Measurements from ENCODE around the gene TNFRSF1B.

TNFRSF1B gene

DNA sequence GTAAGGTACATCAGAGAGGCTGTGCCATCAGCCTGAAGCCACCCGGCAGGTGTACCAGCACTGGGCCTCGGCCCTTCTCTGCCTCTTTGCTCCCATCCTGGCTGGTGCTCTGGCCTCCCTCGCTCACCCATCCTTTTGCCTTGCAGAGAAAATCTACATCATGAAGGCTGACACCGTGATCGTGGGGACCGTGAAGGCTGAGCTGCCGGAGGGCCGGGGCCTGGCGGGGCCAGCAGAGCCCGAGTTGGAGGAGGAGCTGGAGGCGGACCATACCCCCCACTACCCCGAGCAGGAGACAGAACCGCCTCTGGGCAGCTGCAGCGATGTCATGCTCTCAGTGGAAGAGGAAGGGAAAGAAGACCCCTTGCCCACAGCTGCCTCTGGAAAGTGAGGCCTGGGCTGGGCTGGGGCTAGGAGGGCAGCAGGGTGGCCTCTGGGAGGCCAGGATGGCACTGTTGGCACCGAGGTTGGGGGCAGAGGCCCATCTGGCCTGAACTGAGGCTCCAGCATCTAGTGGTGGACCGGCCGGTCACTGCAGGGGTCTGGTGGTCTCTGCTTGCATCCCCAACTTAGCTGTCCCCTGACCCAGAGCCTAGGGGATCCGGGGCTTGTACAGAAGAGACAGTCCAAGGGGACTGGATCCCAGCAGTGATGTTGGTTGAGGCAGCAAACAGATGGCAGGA, 24.5 kb upstream of the TNFRSF1B start:
- DNase-seq, result no peak

DNA sequence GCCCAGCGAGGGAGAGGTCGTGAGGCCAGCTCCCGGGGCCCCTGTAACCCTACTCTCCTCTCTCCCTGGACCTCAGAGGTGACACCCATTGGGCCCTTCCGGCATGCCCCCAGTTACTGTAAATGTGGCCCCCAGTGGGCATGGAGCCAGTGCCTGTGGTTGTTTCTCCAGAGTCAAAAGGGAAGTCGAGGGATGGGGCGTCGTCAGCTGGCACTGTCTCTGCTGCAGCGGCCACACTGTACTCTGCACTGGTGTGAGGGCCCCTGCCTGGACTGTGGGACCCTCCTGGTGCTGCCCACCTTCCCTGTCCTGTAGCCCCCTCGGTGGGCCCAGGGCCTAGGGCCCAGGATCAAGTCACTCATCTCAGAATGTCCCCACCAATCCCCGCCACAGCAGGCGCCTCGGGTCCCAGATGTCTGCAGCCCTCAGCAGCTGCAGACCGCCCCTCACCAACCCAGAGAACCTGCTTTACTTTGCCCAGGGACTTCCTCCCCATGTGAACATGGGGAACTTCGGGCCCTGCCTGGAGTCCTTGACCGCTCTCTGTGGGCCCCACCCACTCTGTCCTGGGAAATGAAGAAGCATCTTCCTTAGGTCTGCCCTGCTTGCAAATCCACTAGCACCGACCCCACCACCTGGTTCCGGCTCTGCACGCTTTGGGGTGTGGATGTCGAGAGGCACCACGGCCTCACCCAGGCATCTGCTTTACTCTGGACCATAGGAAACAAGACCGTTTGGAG, 23.7 kb upstream of the TNFRSF1B start:
- DNase-seq, result no peak

DNA sequence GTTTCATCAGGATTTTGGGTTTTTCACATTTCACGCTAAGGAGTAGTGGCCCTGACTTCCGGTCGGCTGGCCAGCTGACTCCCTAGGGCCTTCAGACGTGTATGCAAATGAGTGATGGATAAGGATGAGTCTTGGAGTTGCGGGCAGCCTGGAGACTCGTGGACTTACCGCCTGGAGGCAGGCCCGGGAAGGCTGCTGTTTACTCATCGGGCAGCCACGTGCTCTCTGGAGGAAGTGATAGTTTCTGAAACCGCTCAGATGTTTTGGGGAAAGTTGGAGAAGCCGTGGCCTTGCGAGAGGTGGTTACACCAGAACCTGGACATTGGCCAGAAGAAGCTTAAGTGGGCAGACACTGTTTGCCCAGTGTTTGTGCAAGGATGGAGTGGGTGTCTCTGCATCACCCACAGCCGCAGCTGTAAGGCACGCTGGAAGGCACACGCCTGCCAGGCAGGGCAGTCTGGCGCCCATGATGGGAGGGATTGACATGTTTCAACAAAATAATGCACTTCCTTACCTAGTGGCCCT, 23.1 kb upstream of the TNFRSF1B start:
- DNase-seq, result peak in 1 of 2 experiments; percentile 40

DNA sequence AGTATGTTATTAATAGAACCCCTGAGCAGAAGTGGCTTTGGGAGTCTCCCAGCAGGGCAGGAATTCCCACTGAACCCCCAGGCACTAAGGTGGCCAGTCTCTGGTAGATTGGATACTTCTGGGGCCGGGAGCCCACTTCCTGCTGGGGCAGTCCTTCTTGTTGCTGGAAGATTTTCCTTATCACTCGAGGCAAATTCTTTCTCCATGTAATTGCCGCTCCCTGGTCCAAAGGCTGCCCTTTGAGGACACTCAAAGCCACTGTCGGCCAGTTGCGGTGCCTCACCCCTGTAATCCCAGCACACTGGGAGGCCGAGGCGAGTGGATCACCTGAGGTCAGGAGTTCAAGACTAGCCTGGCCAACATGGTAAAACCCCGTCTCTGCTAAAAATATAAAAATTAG, 22.6 kb upstream of the TNFRSF1B start:
- no peak for DNase-seq

DNA sequence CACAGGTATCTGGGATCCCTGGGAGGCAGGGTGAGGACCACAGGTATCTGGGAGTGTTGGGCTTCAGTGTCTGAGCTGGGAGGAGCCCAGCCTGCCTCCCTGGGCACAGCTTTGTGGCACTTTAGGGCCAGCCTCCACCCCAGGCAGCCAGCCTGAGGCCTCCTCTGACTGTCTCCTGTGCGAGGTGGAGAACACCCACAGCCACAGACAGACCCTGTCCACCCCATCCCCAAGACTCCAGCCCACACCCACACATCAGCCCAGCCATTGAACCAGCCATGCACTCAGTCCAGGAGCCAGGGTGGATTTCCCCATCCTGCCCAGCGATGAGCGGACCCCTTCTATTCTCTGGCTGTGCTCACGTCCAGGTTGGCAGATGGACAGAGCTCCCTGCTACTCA, 21.8 kb upstream of the TNFRSF1B start:
- no peak for DNase-seq

DNA sequence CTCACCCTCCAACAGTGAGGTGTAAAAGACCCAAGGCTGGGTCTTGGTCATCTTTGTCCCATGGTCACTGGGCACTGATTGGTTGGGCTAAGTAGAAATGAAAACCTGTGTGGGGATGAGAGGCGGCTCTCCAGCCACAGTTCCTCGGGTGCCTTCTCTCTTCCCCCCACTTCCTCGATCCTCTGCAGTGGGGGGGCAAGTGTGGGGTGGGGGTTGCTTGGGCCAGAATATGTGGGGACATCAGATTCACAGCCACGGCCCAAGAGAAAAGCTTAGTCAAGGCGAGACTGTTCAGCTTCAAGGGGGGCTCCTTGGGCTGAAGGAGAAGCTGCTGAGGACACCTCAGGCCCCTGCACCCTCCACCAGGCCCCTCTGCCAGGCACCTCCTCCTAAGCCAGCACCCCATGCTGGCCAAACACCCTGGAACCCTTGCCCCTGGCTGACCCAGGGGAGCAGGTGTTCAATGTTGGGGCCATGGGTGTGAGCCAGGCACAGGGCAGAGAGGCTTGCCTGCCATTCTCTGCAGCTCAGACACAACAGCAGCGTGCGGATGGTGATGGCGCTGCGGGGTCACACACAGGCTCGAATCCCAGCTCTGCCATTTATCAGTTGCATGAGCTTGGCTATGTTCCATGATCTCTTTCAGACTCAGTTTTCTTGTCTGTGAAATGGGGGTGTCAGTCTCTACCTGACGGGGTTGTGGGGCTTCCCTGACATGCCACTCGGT, 21.0 kb upstream of the TNFRSF1B start:
- DNase-seq, result no peak

DNA sequence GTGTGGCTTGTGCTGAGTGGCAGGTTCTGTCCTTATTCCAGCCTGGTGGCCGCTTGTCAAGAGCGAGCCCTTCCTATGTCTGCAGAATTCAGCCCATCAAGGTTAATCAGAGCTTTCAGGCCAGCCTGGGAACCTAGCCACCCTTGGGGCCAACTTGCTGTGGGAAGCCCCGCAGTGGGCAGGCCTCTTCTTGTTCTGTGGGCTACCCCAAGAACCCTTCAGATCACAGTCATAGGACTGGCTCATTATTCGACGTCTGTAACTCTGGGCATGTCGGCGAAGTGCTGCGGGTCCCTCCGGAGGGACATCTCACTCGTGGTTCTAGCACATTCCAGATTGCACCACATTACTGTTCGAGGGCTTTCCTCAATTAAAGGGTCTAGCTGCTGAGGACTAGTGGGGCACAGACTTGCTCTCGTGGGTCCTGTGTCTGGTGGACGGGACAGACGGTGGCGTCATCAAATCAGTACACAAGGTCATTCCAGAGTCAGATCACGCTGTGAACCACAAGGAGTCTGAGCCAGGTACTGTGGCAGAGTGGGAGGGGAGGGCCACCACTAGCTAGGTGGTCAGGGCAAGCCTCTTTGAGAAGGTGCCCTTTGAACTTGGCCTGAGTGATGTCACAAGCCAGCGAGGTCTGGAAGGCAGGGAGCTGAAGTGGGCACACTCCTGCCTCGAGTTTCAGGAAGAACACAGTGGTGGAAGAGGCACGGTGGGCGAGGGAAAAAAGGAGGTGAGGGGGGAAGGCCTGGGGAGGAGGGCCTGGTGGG, 20.3 kb upstream of the TNFRSF1B start:
- no peak for DNase-seq

DNA sequence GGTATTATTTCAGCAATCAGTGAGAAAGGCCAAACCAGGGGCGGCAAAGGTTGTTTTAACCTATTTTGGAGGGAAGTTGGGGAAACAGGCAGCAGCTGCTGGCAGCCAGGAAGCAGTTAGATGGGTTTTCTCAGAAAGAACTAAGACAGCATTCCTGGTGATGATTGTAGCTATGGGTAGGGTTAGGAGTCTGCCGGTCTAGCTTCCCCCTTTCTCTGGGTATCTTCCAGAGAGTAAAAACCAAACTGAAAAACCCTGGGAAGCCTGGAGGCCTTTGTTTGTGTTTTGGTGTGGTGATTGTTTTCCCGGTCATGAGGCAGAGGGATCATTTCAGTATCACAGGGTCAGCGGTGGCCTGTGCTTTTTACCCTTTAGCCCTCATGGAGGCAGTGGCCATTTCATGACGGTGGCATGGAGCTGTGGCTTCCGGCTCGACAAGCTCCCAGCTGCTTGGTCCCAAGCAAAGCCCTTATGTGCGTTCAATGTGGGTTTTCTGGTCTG, 19.5 kb upstream of the TNFRSF1B start:
- DNase-seq, result no peak

DNA sequence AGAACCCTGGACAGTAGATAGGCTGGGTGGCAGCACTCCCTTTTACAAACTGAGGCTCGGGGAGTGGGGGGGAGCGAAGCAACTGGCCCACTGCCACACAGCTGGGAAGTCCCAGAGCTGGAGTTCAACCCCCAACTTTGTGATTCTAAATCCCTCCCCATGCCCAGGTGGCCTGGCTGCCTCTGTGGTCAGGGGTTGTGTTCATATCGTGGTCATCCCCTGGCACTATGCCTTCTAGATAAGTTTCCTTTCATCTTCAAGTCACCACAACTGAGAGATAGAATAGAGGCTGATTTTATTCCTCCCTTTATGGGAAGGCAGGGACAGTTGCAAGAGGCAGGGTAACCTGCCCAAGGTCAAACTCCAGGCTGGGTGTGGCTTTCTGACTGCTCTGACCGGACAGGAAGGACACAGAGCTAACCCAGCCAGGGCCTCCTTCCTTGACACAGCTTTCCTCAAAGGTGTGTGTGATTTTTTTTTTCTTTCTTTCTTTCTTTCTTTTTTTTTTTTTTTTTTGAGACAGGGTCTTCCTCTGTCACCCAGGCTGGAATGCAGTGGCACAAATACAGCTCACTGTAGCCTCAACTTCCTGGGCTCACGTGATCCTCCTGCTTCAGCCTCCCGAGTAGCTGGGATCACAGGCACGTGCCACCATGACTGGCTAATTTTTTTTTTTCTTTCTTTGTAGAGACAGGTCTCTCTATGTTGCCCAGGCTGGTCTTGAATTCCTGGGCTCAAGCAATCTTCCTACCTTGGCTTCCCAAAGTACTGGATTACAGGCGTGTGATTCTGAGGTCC, 18.4 kb upstream of the TNFRSF1B start:
- DNase-seq, result no peak

DNA sequence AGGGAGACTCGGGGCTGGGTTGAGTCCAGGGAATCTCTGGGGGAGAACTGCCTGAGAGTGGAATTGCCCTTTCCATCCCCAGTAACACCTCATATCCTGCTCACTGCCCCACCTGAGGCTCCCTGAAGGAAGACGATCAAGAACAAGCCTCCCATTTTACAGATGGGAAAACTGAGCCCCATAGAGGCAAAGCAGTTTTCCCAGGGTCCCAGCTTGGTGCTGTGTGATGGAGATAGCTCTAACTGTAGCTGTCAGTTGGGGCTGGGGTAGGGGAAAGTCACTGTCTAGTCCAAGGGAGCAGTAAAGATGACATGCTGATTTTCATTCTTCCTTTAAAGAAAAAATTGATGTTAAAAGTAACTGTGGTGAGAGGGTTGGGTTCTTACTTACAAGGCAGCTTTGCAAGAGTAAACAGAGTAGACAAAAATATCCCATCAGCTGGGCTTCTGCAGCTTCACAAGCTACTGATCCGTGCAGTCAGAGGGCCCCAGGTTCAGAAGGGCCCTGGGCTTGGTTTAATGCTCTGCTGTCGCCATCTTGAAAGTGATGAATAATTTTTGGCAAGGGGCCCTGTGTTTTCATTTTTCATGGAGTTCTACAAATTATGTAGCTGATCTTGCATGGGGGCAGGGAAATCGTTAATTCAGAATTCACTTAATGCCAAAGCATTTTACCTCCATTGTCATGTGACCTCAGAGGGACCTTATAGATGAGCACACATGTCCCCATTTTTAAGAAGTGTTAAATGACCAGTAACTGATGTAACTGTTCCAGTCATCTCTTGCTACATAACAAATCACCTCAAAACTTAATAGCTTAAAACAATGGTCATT, 17.6 kb upstream of the TNFRSF1B start:
- DNase-seq, result no peak

DNA sequence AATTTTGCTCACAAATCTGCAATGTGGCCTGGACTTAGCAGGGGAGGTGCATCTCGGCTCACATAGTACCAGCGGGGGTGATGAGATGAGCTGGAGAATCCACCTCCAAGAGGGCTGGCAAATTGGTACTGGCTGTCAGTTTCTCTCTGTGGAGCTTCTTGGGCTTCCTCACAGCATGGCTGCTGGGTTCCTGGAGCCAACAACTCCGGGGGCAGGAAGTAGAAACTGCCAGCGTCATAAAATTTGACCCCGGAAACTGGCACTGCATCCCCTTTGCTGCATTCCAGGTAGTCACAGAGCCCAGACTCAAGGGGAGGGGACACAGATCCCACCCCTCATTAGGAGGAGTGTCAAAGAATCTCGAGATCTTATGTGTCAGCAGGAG, 17.0 kb upstream of the TNFRSF1B start:
- no peak for DNase-seq

DNA sequence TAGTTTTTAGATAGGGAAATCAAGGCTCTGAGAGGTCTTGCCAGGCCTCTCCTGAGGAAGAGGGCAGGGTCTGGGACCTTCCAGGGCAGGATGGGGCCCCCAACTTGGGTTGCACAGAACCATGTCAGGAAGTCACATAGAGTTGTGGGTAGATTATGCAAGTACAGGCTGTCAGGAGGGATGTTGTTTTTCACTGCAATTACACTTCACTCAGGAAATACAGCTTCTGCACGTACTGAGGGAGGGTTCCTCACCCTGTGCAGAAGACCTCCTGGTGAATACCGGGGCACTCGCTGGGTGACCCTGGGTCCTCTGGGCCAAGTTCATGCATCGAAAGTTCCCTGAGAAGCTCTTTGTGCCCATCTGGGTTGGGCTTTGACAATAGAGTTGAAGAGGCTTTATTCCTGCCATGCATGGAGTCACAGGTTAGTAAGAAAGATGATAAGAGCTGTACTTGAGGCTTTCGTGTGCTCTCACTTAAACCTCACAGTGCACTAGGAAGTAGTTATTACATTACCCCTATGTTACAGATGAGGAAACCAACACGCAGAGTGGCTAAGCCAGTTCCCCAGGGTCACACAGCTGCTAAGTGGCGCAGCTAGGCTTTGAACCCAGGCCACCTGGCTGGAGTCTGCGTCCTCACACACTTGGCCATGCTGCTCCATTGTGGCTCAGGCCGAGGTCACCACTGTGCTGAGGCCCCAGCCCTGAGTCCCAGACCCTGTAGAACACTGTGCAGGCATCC, 16.2 kb upstream of the TNFRSF1B start:
- DNase-seq, result no peak

DNA sequence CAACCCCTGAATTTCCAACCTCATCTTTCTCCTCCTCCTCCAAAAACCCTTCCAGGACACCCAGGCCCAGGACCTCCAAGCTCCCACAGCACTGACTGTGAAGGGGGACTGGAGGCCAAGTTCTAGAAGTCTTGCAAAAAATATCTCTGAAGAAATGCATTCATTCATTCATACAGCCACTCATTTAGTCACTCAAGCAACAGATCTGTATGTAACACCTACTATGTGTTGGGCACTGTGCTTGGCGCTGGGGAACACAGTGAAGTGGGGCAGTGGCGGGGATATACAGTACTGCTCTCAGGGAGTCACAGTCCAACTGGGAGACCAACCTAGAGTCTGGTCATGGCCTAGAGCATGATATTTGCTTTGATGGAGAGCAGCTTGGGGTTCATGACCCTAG, 15.3 kb upstream of the TNFRSF1B start:
- DNase-seq, result no peak

DNA sequence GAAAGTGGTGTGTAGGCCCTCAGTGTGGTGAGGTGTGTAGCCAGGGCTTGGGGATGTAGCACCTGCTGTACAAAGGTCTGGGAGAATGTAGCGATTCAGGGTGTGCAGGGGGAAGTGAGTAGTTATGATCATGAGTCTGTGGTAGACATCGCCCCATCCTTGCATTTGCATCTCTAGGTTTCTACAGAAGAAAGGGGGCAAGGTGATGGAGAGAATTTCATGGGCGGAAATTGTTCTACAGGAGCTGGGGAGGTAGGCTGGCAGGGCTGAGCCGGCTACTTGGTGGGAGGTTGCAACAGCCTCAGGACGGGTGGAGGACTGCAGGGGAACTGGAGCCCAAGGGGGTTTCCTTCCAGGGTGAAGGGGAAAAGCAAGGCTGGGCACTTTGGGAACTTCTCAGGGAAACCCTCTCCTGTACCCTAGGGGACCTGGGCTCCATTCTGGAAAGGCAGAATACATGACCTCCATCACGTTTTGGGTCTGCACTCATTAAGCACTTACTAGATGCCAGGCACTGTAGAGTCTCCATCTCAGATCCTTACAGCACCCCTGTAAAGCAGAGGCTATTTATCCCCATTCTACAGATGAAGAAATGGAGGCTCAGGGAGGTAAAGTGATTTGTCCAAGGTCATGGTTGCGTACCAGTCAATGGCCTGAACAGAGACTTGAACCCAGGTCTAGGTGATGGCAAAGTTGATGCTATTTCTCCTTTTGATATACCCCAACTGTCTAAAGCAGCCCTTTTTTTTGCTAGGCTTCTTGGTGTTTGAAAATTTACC, 14.5 kb upstream of the TNFRSF1B start:
- DNase-seq, result no peak

DNA sequence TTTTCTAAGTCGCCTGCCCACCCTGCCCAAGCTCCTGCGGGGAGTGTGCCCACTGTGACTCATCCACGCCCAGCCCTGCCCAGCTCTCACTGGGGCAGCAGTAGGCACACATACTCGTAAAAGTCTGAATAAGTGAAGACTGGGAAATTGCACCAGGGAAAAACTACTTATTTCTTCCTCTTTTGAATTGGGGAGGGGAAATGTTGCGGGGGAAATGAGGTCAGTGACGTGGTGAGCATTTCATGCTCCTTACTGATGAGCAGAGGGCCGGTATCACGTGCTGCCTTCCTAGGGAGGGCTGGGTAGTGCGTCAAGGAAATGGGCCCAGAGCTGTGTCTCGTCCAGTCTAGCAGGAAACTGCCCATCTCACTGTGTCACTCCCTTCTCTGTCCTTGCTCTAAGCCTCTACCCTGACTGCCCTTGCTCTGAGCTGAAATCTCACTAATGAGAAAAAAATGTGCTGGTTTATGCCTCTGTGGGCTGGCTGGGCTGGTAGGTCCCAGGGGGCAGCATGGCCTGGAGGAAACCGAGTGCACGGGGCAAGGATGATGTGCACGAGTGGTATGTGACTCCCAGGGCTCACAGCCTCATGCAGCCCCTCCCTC, 13.5 kb upstream of the TNFRSF1B start:
- DNase-seq, result peak in 1 of 2 experiments; percentile 37

DNA sequence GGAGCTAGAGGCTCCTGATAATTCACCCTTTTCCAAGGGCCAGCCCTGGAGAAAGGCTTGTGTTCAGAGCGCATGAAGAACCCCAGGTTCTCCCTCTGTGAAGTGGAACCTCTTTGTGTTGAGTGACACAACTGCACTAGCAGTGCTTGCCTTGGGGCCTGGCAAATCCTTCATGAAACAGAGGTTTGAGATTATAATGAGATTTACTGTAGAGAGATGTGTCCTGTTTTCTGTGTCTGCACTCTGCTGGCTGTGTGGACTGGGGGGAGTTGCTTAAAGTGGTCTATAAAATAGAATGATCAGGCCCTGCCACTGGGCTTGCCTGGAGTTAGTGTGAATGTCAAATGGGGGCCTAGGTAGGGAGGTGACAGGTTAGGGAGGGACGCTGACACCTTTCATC, 11.5 kb upstream of the TNFRSF1B start:
- no peak for DNase-seq

DNA sequence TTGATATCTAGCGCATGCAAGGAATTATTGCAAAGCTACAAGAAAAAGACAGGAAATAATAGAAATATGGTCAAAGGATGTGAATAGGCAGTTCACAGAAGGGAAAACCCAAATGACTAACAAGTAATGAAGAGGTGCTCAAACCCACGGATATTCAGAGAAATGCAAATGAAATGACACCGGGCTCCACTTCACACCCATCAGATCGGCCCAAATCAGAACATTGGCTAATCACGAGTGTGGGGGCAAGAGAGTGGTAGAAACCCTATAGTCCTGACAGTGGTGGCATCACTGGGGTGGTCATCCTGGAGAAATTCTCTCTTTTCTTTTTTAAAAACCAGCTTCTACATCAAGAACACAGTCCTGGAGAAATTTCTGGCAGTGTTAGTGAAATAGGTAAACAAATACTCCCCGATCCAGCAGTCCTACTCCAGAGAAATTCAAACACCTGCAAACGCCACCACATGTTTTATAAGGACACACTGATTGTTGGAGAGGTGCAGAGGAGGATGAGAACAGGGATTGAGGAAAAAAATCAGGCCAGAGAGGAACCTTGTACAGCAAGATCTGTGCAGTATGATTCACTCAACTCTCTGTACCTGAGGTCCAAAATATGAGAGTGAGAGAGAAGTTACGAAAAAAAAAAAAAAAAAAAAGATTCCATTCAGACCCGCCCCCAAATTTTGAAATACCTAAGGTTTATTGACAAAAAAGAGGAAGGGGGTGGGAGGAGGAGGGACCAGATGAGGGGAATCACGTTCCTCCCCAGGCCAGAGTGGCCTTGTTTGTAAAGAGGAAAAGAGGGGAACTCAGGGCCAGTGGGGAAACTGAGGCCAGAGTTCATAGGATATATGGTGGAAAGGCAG, 9.2 kb upstream of the TNFRSF1B start:
- peak in 1 of 2 experiments; percentile 59 for DNase-seq
